Dendritic cell treated with granulocyte-macrophage colony-stimulating factor and Interleukin-4, amounts not matched to agents 40 ng/mL and 50 ng/mL, for 4 days (primary cell): ENCODE results near the gene TMX1.

ENCODE experiments used
- H3K27ac Mint-ChIP-seq: one replicate; pipeline ENCODE4 v1.8.0; 2022; ENCODE audit warnings: mild to moderate bottlenecking, mixed read lengths
- H3K27me3 Mint-ChIP-seq: one replicate; pipeline ENCODE4 v1.8.0; 2022; ENCODE audit warnings: mild to moderate bottlenecking, mixed read lengths
- H3K36me3 Mint-ChIP-seq: one replicate; pipeline ENCODE4 v1.8.0; 2022; ENCODE audit warnings: low read depth, mixed read lengths
- H3K4me1 Mint-ChIP-seq: one replicate; pipeline ENCODE4 v1.8.0; 2022; ENCODE audit warnings: low read depth, mixed read lengths
- H3K4me3 Mint-ChIP-seq: one replicate; pipeline ENCODE4 v1.8.0; 2022; ENCODE audit warnings: mild to moderate bottlenecking, moderate library complexity, mixed read lengths
- H3K9me3 Mint-ChIP-seq: one replicate; pipeline ENCODE4 v1.8.0; 2022; ENCODE audit warnings: mixed read lengths
- intact Hi-C: fragments of 100-400 bp; cut with micrococcal nuclease; formaldehyde crosslinking; loops from one replicate; pipeline ENCODE4 v1.15.0; 2022

TMX1 gene

GRCh38 chr14:51291016-51291415, 51.0 kb downstream of the TMX1 start:
- Mint-ChIP-seq H3K9me3 (no peaks in the 10 kb centered on the region), H3K36me3 (no peaks in the 10 kb centered on the region), H3K27me3 (no peaks in the 10 kb centered on the region), H3K4me1 (no peaks in the 10 kb centered on the region), H3K4me3 (no peak overlapping the region), H3K27ac (no peak overlapping the region)
- intact Hi-C loops: no loop called here

GRCh38 chr14:51293149-51293911, 53.3 kb downstream of the TMX1 start:
- H3K9me3 Mint-ChIP-seq: no peaks in the 10 kb centered on the region
- no peaks in the 10 kb centered on the region for H3K4me1 Mint-ChIP-seq
- no peak overlapping the region for H3K27ac Mint-ChIP-seq
- no peaks in the 10 kb centered on the region for H3K36me3 Mint-ChIP-seq
- no peak overlapping the region for H3K4me3 Mint-ChIP-seq
- intact Hi-C loops: no loop called here
- no peaks in the 10 kb centered on the region for H3K27me3 Mint-ChIP-seq

- no peaks in the 10 kb centered on the region for H3K4me1 Mint-ChIP-seq
- H3K9me3 Mint-ChIP-seq: no peaks in the 10 kb centered on the region
- H3K27me3 Mint-ChIP-seq: no peaks in the 10 kb centered on the region
- intact Hi-C loops: no loop called here
- H3K36me3 Mint-ChIP-seq: no peaks in the 10 kb centered on the region
- no peak overlapping the region for H3K27ac Mint-ChIP-seq
- H3K4me3 Mint-ChIP-seq: no peak overlapping the region
Observed at GRCh38 chr14:51293912-51294389, 53.9 kb downstream of the TMX1 start.

GRCh38 chr14:51294951-51295525, 55.0 kb downstream of the TMX1 start:
- Mint-ChIP-seq H3K4me1 (no peaks in the 10 kb centered on the region), H3K4me3 (no peak overlapping the region), H3K27ac (no peak overlapping the region), H3K27me3 (no peaks in the 10 kb centered on the region), H3K36me3 (no peaks in the 10 kb centered on the region), H3K9me3 (no peaks in the 10 kb centered on the region)
- intact Hi-C loops: no loop called here

GRCh38 chr14:51295646-51296263, 55.7 kb downstream of the TMX1 start:
- Mint-ChIP-seq H3K36me3 (no peaks in the 10 kb centered on the region), H3K4me1 (no peaks in the 10 kb centered on the region), H3K4me3 (no peak overlapping the region), H3K27me3 (no peaks in the 10 kb centered on the region), H3K9me3 (no peaks in the 10 kb centered on the region), H3K27ac (no peak overlapping the region)
- intact Hi-C loops: no loop called here

- no peaks in the 10 kb centered on the region for H3K9me3 Mint-ChIP-seq
- no peaks in the 10 kb centered on the region for H3K4me1 Mint-ChIP-seq
- H3K27me3 Mint-ChIP-seq: no peaks in the 10 kb centered on the region
- no peak overlapping the region for H3K4me3 Mint-ChIP-seq
- H3K27ac Mint-ChIP-seq: no peak overlapping the region
- intact Hi-C loops: no loop called here
- H3K36me3 Mint-ChIP-seq: no peaks in the 10 kb centered on the region
Observed at GRCh38 chr14:51297066-51297465, 57.0 kb downstream of the TMX1 start.

GRCh38 chr14:51298895-51299294, 58.8 kb downstream of the TMX1 start:
- H3K27ac Mint-ChIP-seq: no peak overlapping the region
- no peaks in the 10 kb centered on the region for H3K9me3 Mint-ChIP-seq
- intact Hi-C loops: no loop called here
- no peaks in the 10 kb centered on the region for H3K27me3 Mint-ChIP-seq
- H3K36me3 Mint-ChIP-seq: no peaks in the 10 kb centered on the region
- H3K4me1 Mint-ChIP-seq: no peaks in the 10 kb centered on the region
- no peak overlapping the region for H3K4me3 Mint-ChIP-seq

GRCh38 chr14:51302295-51303030, 62.4 kb downstream of the TMX1 start:
- H3K4me3 Mint-ChIP-seq: no peak overlapping the region

GRCh38 chr14:51304438-51304837, 64.4 kb downstream of the TMX1 start:
- H3K4me1 Mint-ChIP-seq: no peaks in the 10 kb centered on the region
- no peak overlapping the region for H3K4me3 Mint-ChIP-seq
- intact Hi-C loops: no loop called here
- H3K36me3 Mint-ChIP-seq: no peaks in the 10 kb centered on the region
- H3K9me3 Mint-ChIP-seq: peaks cover 9% of the 10 kb centered on the region
- H3K27ac Mint-ChIP-seq: no peak overlapping the region
- H3K27me3 Mint-ChIP-seq: no peaks in the 10 kb centered on the region

More at GRCh38 chr14:51302295-51303030, 62.4 kb downstream of the TMX1 start:
- Mint-ChIP-seq H3K9me3 (peaks cover 9% of the 10 kb centered on the region), H3K4me1 (no peaks in the 10 kb centered on the region), H3K27me3 (no peaks in the 10 kb centered on the region), H3K36me3 (no peaks in the 10 kb centered on the region), H3K27ac (no peak overlapping the region)
- intact Hi-C loops: no loop called here

GRCh38 chr14:51304941-51305340, 64.9 kb downstream of the TMX1 start:
- intact Hi-C loops: no loop called here
- Mint-ChIP-seq H3K9me3 (peaks cover 9% of the 10 kb centered on the region), H3K4me3 (no peak overlapping the region), H3K4me1 (no peaks in the 10 kb centered on the region), H3K27ac (no peak overlapping the region), H3K36me3 (no peaks in the 10 kb centered on the region), H3K27me3 (no peaks in the 10 kb centered on the region)

- no peak overlapping the region for H3K27ac Mint-ChIP-seq
Observed at GRCh38 chr14:51305751-51306150, 65.7 kb downstream of the TMX1 start.

More at GRCh38 chr14:51305751-51306150, 65.7 kb downstream of the TMX1 start:
- no peaks in the 10 kb centered on the region for H3K4me1 Mint-ChIP-seq
- no peaks in the 10 kb centered on the region for H3K36me3 Mint-ChIP-seq
- H3K9me3 Mint-ChIP-seq: peaks cover 9% of the 10 kb centered on the region
- H3K27me3 Mint-ChIP-seq: no peaks in the 10 kb centered on the region
- intact Hi-C loops: no loop called here
- no peak overlapping the region for H3K4me3 Mint-ChIP-seq
